Tibial nerve (tissue), 4 donors: ENCODE data around the gene NPLOC4. TPM values are rescaled to one million over a fixed set of nuclear protein-coding genes. Genes with fewer than 3 reads are reported as not detected.

ENCODE experiments used
- DNase-seq, 2 donors: peaks; one replicate each; pipeline ENCODE4 v3.0.0-alpha.2; 2019; ENCODE audit warnings: low spot score in 2 of 2
- H3K27ac ChIP-seq, 4 donors: fragments of 200-600 bp; sonication (generic) in 3 of 4; one replicate each; pipeline ENCODE4 v1.5.1; 2017 to 2019; ENCODE audit warnings: mild to moderate bottlenecking in 1 of 4
- H3K27me3 ChIP-seq, 2 donors: fragments of 200-600 bp; sonication (generic) in 1 of 2; one replicate each; pipeline versions ENCODE4 v1.5.1 to v1.6.0; 2017 to 2019
- H3K36me3 ChIP-seq, 3 donors: fragments of 200-600 bp; sonication (generic); one replicate each; pipeline ENCODE4 v1.5.1; 2018 to 2019
- H3K4me1 ChIP-seq, 4 donors: fragments of 200-600 bp; sonication (generic) in 3 of 4; one replicate each; pipeline ENCODE4 v1.5.1; 2017 to 2019
- H3K4me3 ChIP-seq, 4 donors: fragments of 200-600 bp; sonication (generic) in 3 of 4; one replicate each; pipeline ENCODE4 v1.5.1; 2017 to 2019; ENCODE audit warnings: mild to moderate bottlenecking in 1 of 4, moderate library complexity in 1 of 4
- H3K9me3 ChIP-seq, 4 donors: fragments of 200-600 bp; sonication (generic) in 3 of 4; one replicate each; pipeline ENCODE4 v1.5.1; 2017 to 2019
- EP300 ChIP-seq, 2 donors: sonication (generic); formaldehyde crosslinking; IDR thresholded peaks; one replicate each; pipeline ENCODE4 v1.6.1; 2017; ENCODE audit warnings: antibody characterized with exemption in 2 of 2, mild to moderate bottlenecking in 1 of 2
- POLR2A ChIP-seq, 2 donors: fragments of 450-650 bp; IDR thresholded peaks; one replicate each; pipeline ENCODE4 v1.6.1; 2017; ENCODE audit warnings: antibody characterized with exemption in 2 of 2, mild to moderate bottlenecking in 2 of 2, moderate library complexity in 2 of 2
- WGBS, 2 donors: methylation state at CpG; one replicate each; pipeline ENCODE4 v1.1.5; 2018; 5-methylcytosine and 5-hydroxymethylcytosine counted together
- total RNA-seq, 4 donors: library from RNA; depleted of rRNA; stranded (reverse); fragments of >200 nt; gene quantifications; one replicate each; pipeline ENCODE4 v1.1.0, GENCODE V29; 2016
- TF ChIP-seq, protein P1 (sequence below), 5 experiments: fragments of 200-600 bp in 3 of 5; fragments of 450-650 bp in 2 of 5; sonication (generic) in 3 of 5; IDR thresholded peaks; one replicate each; pipeline ENCODE4 v1.5.1; 2016 to 2019; ENCODE audit warnings: antibody characterized with exemption in 5 of 5, mild to moderate bottlenecking in 3 of 5, moderate library complexity in 2 of 5

Gene NPLOC4
- total RNA-seq, 4 donors from 2014 or later, result 51.1 to 79.2 (median 62.1) TPM

DNA sequence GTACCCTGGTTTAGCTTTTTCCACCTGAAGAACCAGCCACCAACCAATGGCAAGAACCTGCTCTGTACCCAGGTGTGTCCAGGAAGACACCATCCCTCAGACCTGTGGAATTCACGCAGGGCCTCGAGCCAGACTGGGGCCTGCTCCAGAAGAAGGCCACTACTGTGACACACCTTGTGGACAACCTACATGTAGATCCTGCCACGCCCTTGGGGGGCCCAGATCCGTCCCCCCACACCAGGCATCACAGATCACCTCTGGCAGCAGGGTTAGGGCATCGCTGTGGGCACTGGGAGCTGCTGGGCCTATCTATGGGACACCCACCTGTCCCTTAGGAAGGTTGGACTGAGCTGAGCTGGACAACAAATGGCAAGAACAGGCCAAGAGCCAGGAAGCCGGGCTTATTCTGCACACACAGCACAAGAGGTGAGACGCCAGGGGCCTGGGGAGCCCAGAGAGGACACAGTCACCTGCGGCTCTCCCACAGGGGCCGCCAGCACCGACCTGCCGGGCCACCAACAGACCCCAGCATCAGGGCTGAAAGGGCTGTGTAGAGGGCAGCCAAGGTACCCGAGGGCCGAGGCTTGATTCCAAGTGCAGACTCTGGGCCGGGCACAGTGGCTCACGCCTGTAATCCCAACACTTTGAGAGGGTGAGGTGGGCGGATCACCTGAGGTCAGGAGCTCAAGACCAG lies 92.5 kb downstream of the NPLOC4 start:
- no peaks in the 10 kb centered on the region for H3K4me1 ChIP-seq
- H3K27ac ChIP-seq, result no peak overlapping the region
- H3K36me3 ChIP-seq, result peaks cover 4 to 95% (median 29%) of the 10 kb centered on the region in 3 donors
- no peaks in the 10 kb centered on the region for H3K9me3 ChIP-seq
- no peak for DNase-seq
- H3K27me3 ChIP-seq, result no peaks in the 10 kb centered on the region
- WGBS, 2 donors, result 87 to 88% methylated on average over 16 of the region's 16 CpGs
- H3K4me3 ChIP-seq, result no peak overlapping the region
- TF ChIP-seq POLR2A (IDR thresholded peaks at IDR 0.05), result no peak
- TF ChIP-seq, protein P1, sequence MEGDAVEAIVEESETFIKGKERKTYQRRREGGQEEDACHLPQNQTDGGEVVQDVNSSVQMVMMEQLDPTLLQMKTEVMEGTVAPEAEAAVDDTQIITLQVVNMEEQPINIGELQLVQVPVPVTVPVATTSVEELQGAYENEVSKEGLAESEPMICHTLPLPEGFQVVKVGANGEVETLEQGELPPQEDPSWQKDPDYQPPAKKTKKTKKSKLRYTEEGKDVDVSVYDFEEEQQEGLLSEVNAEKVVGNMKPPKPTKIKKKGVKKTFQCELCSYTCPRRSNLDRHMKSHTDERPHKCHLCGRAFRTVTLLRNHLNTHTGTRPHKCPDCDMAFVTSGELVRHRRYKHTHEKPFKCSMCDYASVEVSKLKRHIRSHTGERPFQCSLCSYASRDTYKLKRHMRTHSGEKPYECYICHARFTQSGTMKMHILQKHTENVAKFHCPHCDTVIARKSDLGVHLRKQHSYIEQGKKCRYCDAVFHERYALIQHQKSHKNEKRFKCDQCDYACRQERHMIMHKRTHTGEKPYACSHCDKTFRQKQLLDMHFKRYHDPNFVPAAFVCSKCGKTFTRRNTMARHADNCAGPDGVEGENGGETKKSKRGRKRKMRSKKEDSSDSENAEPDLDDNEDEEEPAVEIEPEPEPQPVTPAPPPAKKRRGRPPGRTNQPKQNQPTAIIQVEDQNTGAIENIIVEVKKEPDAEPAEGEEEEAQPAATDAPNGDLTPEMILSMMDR (IDR thresholded peaks at IDR 0.05), result no peak
- TF ChIP-seq EP300 (IDR thresholded peaks at IDR 0.05), result no peak

DNA sequence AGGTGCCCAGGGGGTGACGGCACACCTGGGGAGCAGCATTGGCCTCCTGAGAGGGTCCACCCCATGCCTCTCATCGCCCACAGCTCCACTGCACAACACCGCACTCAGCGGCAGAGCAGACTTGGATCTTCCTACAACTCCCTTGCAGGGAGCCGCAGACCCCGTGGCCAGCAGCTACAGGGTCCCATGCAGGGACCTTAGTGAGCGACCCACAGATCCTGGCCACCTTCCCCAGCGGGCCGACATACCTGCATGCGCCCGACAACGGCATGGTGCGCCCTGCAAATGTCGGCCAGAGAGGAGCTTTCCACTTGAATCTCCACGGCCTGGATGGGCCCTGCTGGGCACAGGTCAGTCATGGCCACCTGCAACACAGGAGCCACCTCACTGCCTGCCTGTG lies 93.2 kb downstream of the NPLOC4 start:
- DNase-seq, result no peak
- 96 to 99% methylated on average over 12 to 14 of the region's 15 CpGs for WGBS, 2 donors
- H3K27ac ChIP-seq, result no peak overlapping the region
- no peaks in the 10 kb centered on the region for H3K27me3 ChIP-seq
- H3K4me1 ChIP-seq, result no peaks in the 10 kb centered on the region
- no peak overlapping the region for H3K4me3 ChIP-seq
- TF ChIP-seq, protein P1 (IDR thresholded peaks at IDR 0.05), result no peak
- TF ChIP-seq EP300 (IDR thresholded peaks at IDR 0.05) (no peak), POLR2A (IDR thresholded peaks at IDR 0.05) (no peak)
- H3K9me3 ChIP-seq, result no peaks in the 10 kb centered on the region
- H3K36me3 ChIP-seq, result peaks cover 4 to 97% (median 29%) of the 10 kb centered on the region in 3 donors

DNA sequence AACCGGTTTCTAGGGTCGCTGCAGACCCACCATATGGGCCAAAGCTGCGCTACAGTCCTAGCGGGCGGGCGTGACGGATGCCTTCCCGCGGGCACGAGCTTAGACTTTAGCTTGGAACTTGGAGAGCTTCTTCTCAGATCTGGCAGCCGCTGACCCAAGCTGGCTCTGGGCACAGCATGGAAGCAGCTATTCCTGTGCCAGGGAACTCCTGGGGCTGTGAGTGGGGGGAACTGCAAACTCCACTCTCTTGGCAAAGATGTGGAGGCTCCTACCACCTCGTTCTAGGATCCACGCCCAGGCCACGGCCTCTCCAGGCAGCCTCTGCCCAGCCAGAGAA lies 93.6 kb downstream of the NPLOC4 start:
- 82 to 89% methylated on average over 10 to 14 of the region's 14 CpGs for WGBS, 2 donors
- H3K36me3 ChIP-seq, result peaks cover 4 to 97% (median 29%) of the 10 kb centered on the region in 3 donors
- TF ChIP-seq, protein P1 (IDR thresholded peaks at IDR 0.05), result no peak
- TF ChIP-seq EP300 (IDR thresholded peaks at IDR 0.05), result no peak
- TF ChIP-seq POLR2A (IDR thresholded peaks at IDR 0.05), result no peak
- H3K27me3 ChIP-seq, result no peaks in the 10 kb centered on the region
- H3K27ac ChIP-seq, result no peak overlapping the region
- no peaks in the 10 kb centered on the region for H3K9me3 ChIP-seq
- no peak for DNase-seq
- H3K4me1 ChIP-seq, result no peaks in the 10 kb centered on the region
- H3K4me3 ChIP-seq, result no peak overlapping the region

DNA sequence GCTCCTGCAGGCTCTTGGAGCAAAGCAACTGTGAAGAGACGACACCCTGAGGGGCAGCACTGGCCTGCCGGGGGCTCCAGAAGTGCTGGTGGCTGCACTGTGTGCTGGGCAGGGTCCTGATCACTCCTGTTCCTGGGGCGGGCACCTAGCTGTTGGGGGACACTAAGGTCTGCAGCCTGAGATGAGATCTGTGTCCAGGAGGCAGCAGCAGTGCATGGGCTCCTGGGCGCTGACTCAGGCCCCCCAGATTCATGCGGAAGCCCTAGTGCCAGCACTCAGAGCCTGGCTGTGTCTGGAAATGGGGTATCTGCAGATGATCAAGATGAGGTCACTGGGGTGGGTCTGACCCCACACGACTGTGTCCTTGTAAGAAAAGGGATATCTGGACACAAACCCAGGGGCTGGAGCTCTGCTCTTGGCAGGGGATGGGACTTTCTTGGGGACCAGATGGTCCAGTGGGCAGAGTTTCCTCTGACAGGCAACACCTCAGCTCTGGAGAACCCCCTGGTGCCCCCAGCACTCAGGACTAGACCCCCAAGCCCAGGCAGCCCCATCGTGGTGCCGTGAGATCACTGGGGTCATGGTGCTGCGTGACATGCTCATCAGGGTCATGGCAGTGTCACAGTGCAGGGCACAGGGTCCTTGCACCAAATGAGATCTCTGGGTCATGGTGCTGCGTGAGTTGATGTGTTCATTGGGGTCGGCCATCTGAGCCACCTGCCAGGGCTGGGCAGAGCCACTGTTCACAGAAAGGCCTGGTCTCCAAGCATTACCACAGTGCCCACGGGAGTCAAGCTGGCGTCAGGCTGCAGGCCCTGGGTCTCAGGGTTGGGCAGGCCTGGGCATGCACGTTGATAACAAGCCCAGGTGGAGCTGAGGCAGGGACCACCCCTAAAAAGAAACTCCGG lies 94.2 kb downstream of the NPLOC4 start:
- Histone ChIP-seq H3K4me3 (no peak overlapping the region), H3K36me3 (peaks cover 3 to 97% (median 23%) of the 10 kb centered on the region in 3 donors), H3K27me3 (peaks cover 0 to 5% of the 10 kb centered on the region in 2 donors), H3K4me1 (peaks cover 0 to 4% (median under 1%) of the 10 kb centered on the region in 4 donors), H3K27ac (no peak overlapping the region), H3K9me3 (no peaks in the 10 kb centered on the region)
- TF ChIP-seq POLR2A (IDR thresholded peaks at IDR 0.05), result no peak
- TF ChIP-seq, protein P1 (IDR thresholded peaks at IDR 0.05), result no peak
- no peak for TF ChIP-seq EP300 (IDR thresholded peaks at IDR 0.05)
- WGBS, 2 donors, result 77 to 82% methylated on average over 13 to 15 of the region's 15 CpGs
- DNase-seq, result no peak

DNA sequence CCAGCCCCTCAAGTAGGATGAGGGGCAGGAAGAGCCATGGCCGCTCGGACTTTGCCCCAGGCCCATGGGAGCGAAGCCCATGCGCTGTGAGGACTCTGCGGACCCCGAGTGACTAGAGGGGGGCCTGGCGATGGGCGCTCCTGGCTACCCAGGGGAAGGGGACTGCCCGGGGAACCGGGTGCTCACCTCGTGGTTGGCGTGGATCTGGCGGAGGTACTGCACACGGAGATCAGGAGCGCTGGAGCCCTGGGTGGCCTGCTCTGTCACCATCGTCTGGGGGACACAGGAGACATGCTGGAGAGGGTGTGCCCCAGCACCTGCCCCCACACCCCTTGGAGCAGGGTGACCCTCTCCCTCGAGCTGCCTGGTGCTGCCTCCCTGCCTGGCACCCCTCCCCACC lies 95.8 kb downstream of the NPLOC4 start:
- 84 to 88% methylated on average over 11 to 16 of the region's 17 CpGs for WGBS, 2 donors
- H3K27ac ChIP-seq, result no peak overlapping the region
- H3K4me3 ChIP-seq, result no peak overlapping the region
- TF ChIP-seq EP300 (IDR thresholded peaks at IDR 0.05) (no peak), POLR2A (IDR thresholded peaks at IDR 0.05) (no peak)
- H3K4me1 ChIP-seq, result peaks cover 0 to 20% (median 12%) of the 10 kb centered on the region in 4 donors
- H3K9me3 ChIP-seq, result no peaks in the 10 kb centered on the region
- H3K36me3 ChIP-seq, result peaks cover 2 to 81% (median 11%) of the 10 kb centered on the region in 3 donors
- DNase-seq, result no peak
- H3K27me3 ChIP-seq, result peaks cover 0 to 21% of the 10 kb centered on the region in 2 donors
